ENCODE data around the gene OR7C1.

GRCh38 chr19:14843169-14843568 lies 8.2 kb upstream of the OR7C1 start:
- no peak for TF ChIP-seq PBX3 (IDR thresholded peaks at IDR 0.05)
- TF ChIP-seq POLR2AphosphoS5 (IDR thresholded peaks at IDR 0.05; ENCODE audit: low read depth, low read length): no peak
- no peak for TF ChIP-seq CHD2 (IDR thresholded peaks at IDR 0.05; ENCODE audit: low read length, partially characterized antibody)
- TF ChIP-seq CTCF (IDR thresholded peaks at IDR 0.05): no peak
- TF ChIP-seq YY1 (IDR thresholded peaks at IDR 0.05; ENCODE audit: low read depth): no peak
- no peak for TF ChIP-seq EP300 (IDR thresholded peaks at IDR 0.05; ENCODE audit: borderline replicate concordance in 1 of 2, low read depth in 1 of 2, low read length in 1 of 2)
- TF ChIP-seq RAD21 (IDR thresholded peaks at IDR 0.05; ENCODE audit: low read length): no peak
- TF ChIP-seq ZBTB33 (IDR thresholded peaks at IDR 0.05; ENCODE audit: borderline replicate concordance, low read depth): no peak
- TF ChIP-seq TCF12 (IDR thresholded peaks at IDR 0.05): no peak
- TF ChIP-seq NRF1 (IDR thresholded peaks at IDR 0.05; ENCODE audit: low read depth, low read length): no peak
- TF ChIP-seq GABPA (IDR thresholded peaks at IDR 0.05; ENCODE audit: low read depth): no peak
